Measurements from ENCODE around the gene EXOSC5. TPM values are rescaled to one million over a fixed set of nuclear protein-coding genes. Genes with fewer than 3 reads are reported as not detected.
A peak's percentile ranks its signal among the peaks of the same experiment; 100 is the strongest.

EXOSC5 gene
- total and polyA plus RNA-seq, 9 of the 15 experiments (the other 6 are each of a cell fraction or from before 2014, with no cell fraction given), result 10.9 to 75.5 (median 37.8) TPM

DNA sequence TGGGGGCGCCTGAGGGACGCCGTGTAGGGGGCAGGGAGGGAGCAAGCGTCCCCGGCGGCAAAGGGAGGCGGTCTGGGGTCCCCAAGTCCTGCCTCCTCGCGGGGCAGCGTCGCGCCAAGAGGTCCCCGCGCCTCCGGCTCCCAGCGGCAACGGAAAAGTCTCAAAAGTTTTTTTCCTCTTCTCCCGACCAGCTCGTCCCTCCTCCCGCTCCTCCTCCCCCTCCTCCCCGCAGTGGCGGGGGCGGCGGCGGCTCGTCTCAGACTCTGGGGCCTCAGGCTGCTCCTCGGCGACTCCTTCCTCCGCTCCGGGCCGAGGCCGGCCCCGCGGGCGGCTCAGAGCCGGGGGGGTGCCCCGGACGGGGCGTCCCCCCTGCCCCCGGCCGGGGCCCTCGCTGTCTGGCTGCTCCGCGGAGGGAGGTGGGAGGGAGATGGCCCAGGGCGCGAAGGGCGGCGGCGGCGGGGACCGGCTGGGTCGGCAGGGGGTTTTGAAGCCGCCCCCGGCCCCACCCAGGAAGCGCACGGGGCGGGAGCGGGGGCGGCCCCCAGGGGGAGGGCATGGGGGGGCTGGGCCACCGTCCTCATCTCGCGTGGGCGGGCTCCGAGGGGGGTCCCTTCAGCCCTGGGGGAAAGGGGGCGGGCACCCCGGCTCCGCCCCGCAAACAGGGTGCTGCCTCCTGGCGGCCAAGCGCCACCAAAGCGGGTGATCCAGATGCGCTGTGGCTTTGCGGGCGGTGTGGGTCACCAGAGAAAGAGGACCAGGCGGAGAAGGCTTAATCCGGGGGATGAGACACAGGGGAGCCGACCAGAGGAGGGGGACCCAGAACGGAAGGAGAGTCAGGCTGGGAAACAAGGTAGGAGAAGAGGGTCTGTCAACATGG, 43.5 kb downstream of the EXOSC5 start, which contains the start of gene TGFB1 (continued):
- no peak for TF ChIP-seq TCF3 (CRISPR knock-in tag; IDR thresholded peaks at IDR 0.05)
- peak; percentile 58 for TF ChIP-seq POLR2A (conservative IDR thresholded peaks at IDR 0.05)
- TF ChIP-seq PPARD (CRISPR knock-in tag; IDR thresholded peaks at IDR 0.05), result no peak
- no peak for TF ChIP-seq ZNF445 (CRISPR knock-in tag; IDR thresholded peaks at IDR 0.05; ENCODE audit: low read depth)
- TF ChIP-seq NR2F6 (CRISPR knock-in tag; IDR thresholded peaks at IDR 0.05), result no peak
- no peak for TF ChIP-seq MBD2 (IDR thresholded peaks at IDR 0.05; ENCODE audit: borderline replicate concordance, low read depth)
- TF ChIP-seq SUPT5H (IDR thresholded peaks at IDR 0.05), result 0 out of 2 replicates have a peak, but pooled peaks have one; percentile 39
- TF ChIP-seq, protein P1, sequence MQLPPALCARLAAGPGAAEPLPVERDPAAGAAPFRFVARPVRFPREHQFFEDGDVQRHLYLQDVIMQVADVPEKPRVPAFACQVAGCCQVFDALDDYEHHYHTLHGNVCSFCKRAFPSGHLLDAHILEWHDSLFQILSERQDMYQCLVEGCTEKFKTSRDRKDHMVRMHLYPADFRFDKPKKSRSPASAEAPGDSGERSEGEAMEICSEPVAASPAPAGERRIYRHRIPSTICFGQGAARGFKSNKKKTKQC (CRISPR knock-in tag; IDR thresholded peaks at IDR 0.05), result no peak
- TF ChIP-seq RFX7 (CRISPR knock-in tag; IDR thresholded peaks at IDR 0.05), result no peak
- TF ChIP-seq CCNT2 (IDR thresholded peaks at IDR 0.05; ENCODE audit: borderline replicate concordance, extremely low read depth, insufficient read length, low read depth, low read length), result peak; percentile 94
- no peak for TF ChIP-seq SMAD2 (IDR thresholded peaks at IDR 0.05; ENCODE audit: low read depth, low read length)
- TF ChIP-seq ILK (tag; IDR thresholded peaks at IDR 0.05; ENCODE audit: borderline replicate concordance, low read depth), result no peak
- TF ChIP-seq, protein P2, sequence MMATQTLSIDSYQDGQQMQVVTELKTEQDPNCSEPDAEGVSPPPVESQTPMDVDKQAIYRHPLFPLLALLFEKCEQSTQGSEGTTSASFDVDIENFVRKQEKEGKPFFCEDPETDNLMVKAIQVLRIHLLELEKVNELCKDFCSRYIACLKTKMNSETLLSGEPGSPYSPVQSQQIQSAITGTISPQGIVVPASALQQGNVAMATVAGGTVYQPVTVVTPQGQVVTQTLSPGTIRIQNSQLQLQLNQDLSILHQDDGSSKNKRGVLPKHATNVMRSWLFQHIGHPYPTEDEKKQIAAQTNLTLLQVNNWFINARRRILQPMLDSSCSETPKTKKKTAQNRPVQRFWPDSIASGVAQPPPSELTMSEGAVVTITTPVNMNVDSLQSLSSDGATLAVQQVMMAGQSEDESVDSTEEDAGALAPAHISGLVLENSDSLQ (IDR thresholded peaks at IDR 0.05), result peak; percentile 37; the same call in 1 of the 2 replicates
- TF ChIP-seq NEUROD1 (IDR thresholded peaks at IDR 0.05; ENCODE audit: borderline replicate concordance, low read depth, low read length, partially characterized antibody), result peak; percentile 47
- TF ChIP-seq, protein P3, sequence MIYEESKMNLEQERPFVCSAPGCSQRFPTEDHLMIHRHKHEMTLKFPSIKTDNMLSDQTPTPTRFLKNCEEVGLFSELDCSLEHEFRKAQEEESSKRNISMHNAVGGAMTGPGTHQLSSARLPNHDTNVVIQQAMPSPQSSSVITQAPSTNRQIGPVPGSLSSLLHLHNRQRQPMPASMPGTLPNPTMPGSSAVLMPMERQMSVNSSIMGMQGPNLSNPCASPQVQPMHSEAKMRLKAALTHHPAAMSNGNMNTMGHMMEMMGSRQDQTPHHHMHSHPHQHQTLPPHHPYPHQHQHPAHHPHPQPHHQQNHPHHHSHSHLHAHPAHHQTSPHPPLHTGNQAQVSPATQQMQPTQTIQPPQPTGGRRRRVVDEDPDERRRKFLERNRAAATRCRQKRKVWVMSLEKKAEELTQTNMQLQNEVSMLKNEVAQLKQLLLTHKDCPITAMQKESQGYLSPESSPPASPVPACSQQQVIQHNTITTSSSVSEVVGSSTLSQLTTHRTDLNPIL (CRISPR knock-in tag; IDR thresholded peaks at IDR 0.05), result no peak
- TF ChIP-seq ARHGAP35 (IDR thresholded peaks at IDR 0.05; ENCODE audit: partially characterized antibody), result no peak
